Glutamatergic neuron (in vitro differentiated cells): ENCODE measurements around the gene PNLIPRP2. TPM values are rescaled to one million over a fixed set of nuclear protein-coding genes. Genes with fewer than 3 reads are reported as not detected.

Experiments
- DNase-seq: peaks from one replicate; pipeline ENCODE4 v3.0.0; 2022
- H3K27ac Mint-ChIP-seq: one replicate; pipeline ENCODE4 v1.8.0; 2020; ENCODE audit warnings: mild to moderate bottlenecking, mixed read lengths, inconsistent platforms; ENCODE audit not compliant: unreplicated experiment
- H3K27me3 Mint-ChIP-seq: one replicate; pipeline ENCODE4 v1.8.0; 2020; ENCODE audit warnings: mild to moderate bottlenecking, moderate library complexity, mixed read lengths, inconsistent platforms; ENCODE audit not compliant: unreplicated experiment
- H3K36me3 Mint-ChIP-seq: one replicate; pipeline ENCODE4 v1.8.0; 2020; ENCODE audit warnings: mild to moderate bottlenecking, mixed read lengths, inconsistent platforms; ENCODE audit not compliant: unreplicated experiment
- H3K4me1 Mint-ChIP-seq: one replicate; pipeline ENCODE4 v1.8.0; 2020; ENCODE audit warnings: mild to moderate bottlenecking, low read depth, mixed read lengths, inconsistent platforms; ENCODE audit not compliant: unreplicated experiment
- H3K4me3 Mint-ChIP-seq: one replicate; pipeline ENCODE4 v1.8.0; 2020; ENCODE audit warnings: mild to moderate bottlenecking, mixed read lengths, inconsistent platforms; ENCODE audit not compliant: unreplicated experiment
- H3K9me3 Mint-ChIP-seq: one replicate; pipeline ENCODE4 v1.8.0; 2020; ENCODE audit warnings: mild to moderate bottlenecking, moderate library complexity, mixed read lengths, inconsistent platforms; ENCODE audit not compliant: unreplicated experiment
- CTCF ChIP-seq: fragments of 200-600 bp; sonication (generic); IDR thresholded peaks from one replicate; pipeline ENCODE4 v1.5.0; 2021; ENCODE audit not compliant: partially characterized antibody, unreplicated experiment
- total RNA-seq: library from RNA; stranded (reverse); fragmentation: NEBNext Ultra II Directional; extraction: Animal tissue kit (Norgen Biotek cat#: 25700); gene quantifications from one replicate; pipeline ENCODE4 v1.2.1, GENCODE V29; 2021; ENCODE audit not compliant: unreplicated experiment

Gene PNLIPRP2
- total RNA-seq, 1 donor from 2014 or later: not detected

- Mint-ChIP-seq H3K36me3 (peaks cover 7% of the 10 kb centered on the region), H3K27ac (no peak overlapping the region), H3K27me3 (peaks cover 9% of the 10 kb centered on the region), H3K4me3 (no peak overlapping the region), H3K9me3 (peaks cover 4% of the 10 kb centered on the region), H3K4me1 (peaks cover 17% of the 10 kb centered on the region)
- TF ChIP-seq CTCF: no peak
- DNase-seq: no peak
These were observed 67.5 kb downstream of the PNLIPRP2 start for GRCh38 chr10:116688241-116688711.

GRCh38 chr10:116688741-116689495, 68.2 kb downstream of the PNLIPRP2 start:
- Mint-ChIP-seq H3K4me1 (peaks cover 17% of the 10 kb centered on the region), H3K9me3 (peaks cover 4% of the 10 kb centered on the region), H3K36me3 (peaks cover 7% of the 10 kb centered on the region), H3K27ac (peak overlapping the region; percentile 4), H3K27me3 (peaks cover 9% of the 10 kb centered on the region), H3K4me3 (no peak overlapping the region)
- no peak for TF ChIP-seq CTCF
- DNase-seq: no peak

GRCh38 chr10:116689744-116690143, 69.0 kb downstream of the PNLIPRP2 start:
- Mint-ChIP-seq H3K36me3 (peaks cover 7% of the 10 kb centered on the region), H3K4me1 (peaks cover 20% of the 10 kb centered on the region), H3K27me3 (peaks cover 9% of the 10 kb centered on the region), H3K4me3 (no peak overlapping the region), H3K9me3 (peaks cover 5% of the 10 kb centered on the region), H3K27ac (no peak overlapping the region)
- TF ChIP-seq CTCF: no peak
- DNase-seq: no peak

- Mint-ChIP-seq H3K4me1 (peaks cover 20% of the 10 kb centered on the region), H3K27ac (peak overlapping the region; percentile 48), H3K36me3 (peaks cover 7% of the 10 kb centered on the region), H3K4me3 (peak overlapping the region; percentile 12), H3K9me3 (peaks cover 5% of the 10 kb centered on the region), H3K27me3 (peaks cover 11% of the 10 kb centered on the region)
- TF ChIP-seq CTCF: peak; percentile 13
- peak; percentile 51 for DNase-seq
These were observed 69.9 kb downstream of the PNLIPRP2 start for GRCh38 chr10:116690356-116691322.
